ENCODE measurements around the gene CTTN. TPM values are rescaled to one million over a fixed set of nuclear protein-coding genes. Genes with fewer than 3 reads are reported as not detected.

The CTTN gene
- total and polyA plus RNA-seq, 2 of the 8 experiments (the other 6 are each of a cell fraction or from before 2014, with no cell fraction given) = 84.6 to 216 TPM

DNA sequence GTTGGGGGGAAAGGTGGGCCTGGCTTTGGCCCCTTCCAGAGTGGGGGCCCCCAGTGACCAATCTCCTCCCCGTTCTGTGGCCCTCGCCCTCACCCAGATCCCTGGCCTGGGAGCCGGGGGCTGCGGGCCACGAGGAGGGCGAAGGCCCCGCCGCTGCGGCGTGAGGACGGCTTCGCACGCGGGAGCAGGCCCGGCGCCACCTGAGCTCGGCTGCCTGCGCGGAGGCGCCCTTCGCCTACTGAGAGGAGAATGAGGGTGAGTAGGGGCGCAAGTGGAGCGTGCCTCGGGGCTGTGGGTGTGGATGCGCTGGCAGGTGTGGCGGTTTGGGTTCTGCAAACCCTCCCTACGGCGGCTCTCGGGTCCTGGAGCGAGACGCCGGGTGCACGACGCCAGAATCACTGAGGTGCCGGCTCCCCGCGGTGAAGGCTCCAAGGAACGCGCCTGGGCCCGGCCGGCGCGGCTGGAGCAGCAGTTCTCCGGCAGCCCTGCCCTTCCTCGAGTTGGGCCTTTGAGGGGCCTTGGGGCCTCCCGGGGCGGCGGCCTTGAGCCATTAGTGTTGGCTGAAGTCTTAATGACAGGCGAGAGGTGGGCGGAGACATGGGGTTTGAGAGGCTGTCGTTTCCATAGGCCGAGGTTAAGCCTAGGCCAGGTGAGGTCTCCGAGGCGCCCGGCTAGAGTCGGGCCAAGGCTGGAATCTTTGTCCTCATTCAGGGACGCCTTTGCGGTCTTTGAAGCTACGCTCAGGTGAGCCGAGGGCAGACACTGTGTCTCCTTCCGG, 65.3 kb downstream of the CTTN start:
- CTCF ChIA-PET (ENCODE audit: partially characterized antibody) = interaction anchor here (0.5 to 1.5 kb wide), 4 partner anchors 8 to 1682 kb away, joined by 3 to 5 read pairs (median 4); no protein-coding TSS in a partner anchor
- WGBS, 2 experiments (ENCODE audit: extremely low coverage in 1 of 2, insufficient coverage in 1 of 2, insufficient read length in 1 of 2, insufficient replicate concordance in 2 of 2, low coverage in 1 of 2, low lambda C conversion rate in 2 of 2, missing lambda C conversion rate in 1 of 2) = 94% methylated on average over 32 of the region's 61 CpGs; no CpG with 5 or more reads in 1 of the 2 experiments
- no peak overlapping the region for H2AFZ ChIP-seq (ENCODE audit: low read length)

More for the DNA sequence above, 65.3 kb downstream of the CTTN start:
- H2AK5ac ChIP-seq (ENCODE audit: low read depth, low read length) = no peak overlapping the region
- H3K79me2 ChIP-seq (ENCODE audit: control insufficient read depth in 1 of 2, insufficient read depth in 2 of 2, low read length in 2 of 2) = no peaks in the 10 kb centered on the region
- no peak overlapping the region for H4K91ac ChIP-seq (replicated peaks; ENCODE audit: insufficient read length, low read length)
- H3K36me3 ChIP-seq (ENCODE audit: control insufficient read depth in 2 of 4, insufficient read depth in 4 of 4, low read length in 3 of 4) = no peaks in the 10 kb centered on the region
- no peak overlapping the region for H3K27ac ChIP-seq (ENCODE audit: low read depth, low read length)
- H3K4ac ChIP-seq (replicated peaks; ENCODE audit: insufficient read length, low read depth, low read length) = no peak overlapping the region
- H3K4me1 ChIP-seq (replicated peaks in 1 of 4; ENCODE audit: control insufficient read depth in 3 of 4, insufficient read depth in 4 of 4, low read length in 3 of 4) = peaks cover 0 to 4% (median under 1%) of the 10 kb centered on the region in 4 experiments; a peak in 3 of 7 replicates
- no peak overlapping the region for H3K4me2 ChIP-seq (ENCODE audit: insufficient read depth in 1 of 2, low read depth in 2 of 2, low read length in 2 of 2)
- no peak overlapping the region for H2BK12ac ChIP-seq (ENCODE audit: low read depth, low read length)
- no peak overlapping the region for H3K56ac ChIP-seq (replicated peaks; ENCODE audit: insufficient read length, low read depth, low read length)
- H2BK20ac ChIP-seq (ENCODE audit: low read length) = no peak overlapping the region
- H2BK5ac ChIP-seq (ENCODE audit: low read depth, low read length) = no peak overlapping the region
- no peak overlapping the region for H3K14ac ChIP-seq (ENCODE audit: insufficient read length)
- no peaks in the 10 kb centered on the region for H4K20me1 ChIP-seq (replicated peaks in 1 of 2; ENCODE audit: control insufficient read depth in 1 of 2, insufficient read depth in 2 of 2, low read length in 2 of 2)
- no peak for FAIRE-seq
- no peak for TF ChIP-seq TAF7 (optimal IDR thresholded peaks at IDR 0.05; ENCODE audit: borderline replicate concordance, low read depth, low read length)
- TF ChIP-seq ASH2L (IDR thresholded peaks at IDR 0.05; ENCODE audit: low read length) = no peak
- no peak for TF ChIP-seq NANOG (IDR thresholded peaks at IDR 0.05; ENCODE audit: insufficient read depth, low read depth, low read length, poor library complexity, severe bottlenecking)
- no peak for TF ChIP-seq SP4 (IDR thresholded peaks at IDR 0.05; ENCODE audit: low read length)
- no peak for TF ChIP-seq CREB1 (IDR thresholded peaks at IDR 0.05)
- no peak for TF ChIP-seq FOSL1 (IDR thresholded peaks at IDR 0.05; ENCODE audit: insufficient read depth, low read depth, low read length)
- TF ChIP-seq POLR2A (IDR thresholded peaks at IDR 0.05; ENCODE audit: control extremely low read depth in 1 of 2, low read depth in 2 of 2, low read length in 2 of 2) = no peak
- no peak for TF ChIP-seq CHD1 (IDR thresholded peaks at IDR 0.05; ENCODE audit: low read depth, low read length)
- POLR2A ChIA-PET (ENCODE audit: partially characterized antibody) = no interaction called here
- peaks cover 0 to 3% of the 10 kb centered on the region in 2 experiments; a peak in 1 of 4 replicates for H3K9me3 ChIP-seq (ENCODE audit: insufficient read depth in 2 of 2, low read depth in 1 of 2, low read length in 1 of 2)
- no peak overlapping the region for H2BK15ac ChIP-seq (ENCODE audit: low read length)
- no peaks in the 10 kb centered on the region; the same call in 1 of the 2 replicates for H3K23me2 ChIP-seq (ENCODE audit: low read depth, low read length)
- H3K9ac ChIP-seq (replicated peaks in 1 of 4; ENCODE audit: extremely low read depth in 1 of 4, low read depth in 3 of 4, low read length in 3 of 4) = no peak overlapping the region
- H4K5ac ChIP-seq (ENCODE audit: insufficient read length, low read depth, low read length) = no peak overlapping the region
- H3K4me3 ChIP-seq (ENCODE audit: extremely low read depth in 1 of 4, insufficient read depth in 2 of 4, low read depth in 3 of 4, low read length in 4 of 4) = no peak overlapping the region
- H3K79me1 ChIP-seq (ENCODE audit: low read depth, low read length) = no peaks in the 10 kb centered on the region
- H4K8ac ChIP-seq (ENCODE audit: extremely low read depth, insufficient read depth, low read length) = no peak overlapping the region
- no peak overlapping the region for H2BK120ac ChIP-seq (replicated peaks; ENCODE audit: low read depth, low read length)
- peaks cover 0 to 2% (median 0%) of the 10 kb centered on the region in 4 experiments; a peak in 1 of 7 replicates for H3K27me3 ChIP-seq (replicated peaks in 1 of 4; ENCODE audit: control insufficient read depth in 3 of 4, extremely low read depth in 1 of 4, insufficient read depth in 3 of 4, low read length in 3 of 4)
- H3K23ac ChIP-seq (ENCODE audit: insufficient read length) = no peak overlapping the region
- no peak overlapping the region; the same call in 1 of the 2 replicates for H3K18ac ChIP-seq (ENCODE audit: extremely low read depth, low read length)
- DNase-seq (ENCODE audit: low read depth in 1 of 2, low spot score in 2 of 2) = no peak

All from H1 (cell line).